ENCODE data around the gene SH3PXD2B. TPM values are rescaled to one million over a fixed set of nuclear protein-coding genes. Genes with fewer than 3 reads are reported as not detected.

SH3PXD2B gene
- total RNA-seq, 1 experiment from 2014 or later = 27.5 TPM

GRCh38 chr5:172447646-172448365, 6.5 kb downstream of the SH3PXD2B start:
- Histone ChIP-seq H3K4me2 (ENCODE audit: low read length) (no peak overlapping the region), H3K9me3 (ENCODE audit: control insufficient read depth in 1 of 2, insufficient read depth in 1 of 2, low read depth in 1 of 2, low read length in 2 of 2) (no peaks in the 10 kb centered on the region), H3K27ac (ENCODE audit: low read depth, low read length) (no peak overlapping the region), H2AFZ (ENCODE audit: low read depth, low read length, poor library complexity, severe bottlenecking) (no peak overlapping the region), H3K79me2 (ENCODE audit: insufficient read depth, low read length) (peaks cover 55% of the 10 kb centered on the region), H3K36me3 (ENCODE audit: control insufficient read depth in 1 of 2, insufficient read depth in 2 of 2, low read length in 2 of 2) (peaks cover 0 to 5% of the 10 kb centered on the region in 2 experiments; a peak in 1 of 4 replicates), H3K27me3 (ENCODE audit: insufficient read depth, low read length) (no peaks in the 10 kb centered on the region), H3K4me3 (replicated peaks in 1 of 2; ENCODE audit: low read depth in 1 of 2, low read length in 2 of 2) (no peak overlapping the region), H3K9me2 (ENCODE audit: insufficient read depth) (no peaks in the 10 kb centered on the region), H4K20me1 (ENCODE audit: insufficient read depth) (0 out of 2 replicates have a peak, but pooled peaks cover 3% of the 10 kb centered on the region), H3K4me1 (ENCODE audit: control insufficient read depth in 1 of 2, insufficient read depth in 2 of 2, low read length in 2 of 2) (peaks cover 17 to 39% of the 10 kb centered on the region in 2 experiments), H3K9ac (ENCODE audit: low read length) (no peak overlapping the region)
- TF ChIP-seq JUND (IDR thresholded peaks at IDR 0.05) (no peak), ZBTB33 (IDR thresholded peaks at IDR 0.05; ENCODE audit: extremely low read depth, insufficient replicate concordance, low read length) (no peak), CTCF (IDR thresholded peaks at IDR 0.05 in 2 of 3, conservative IDR thresholded peaks at IDR 0.05 in 1 of 3; ENCODE audit: borderline replicate concordance in 1 of 3, insufficient read depth in 1 of 3, low read depth in 2 of 3, low read length in 2 of 3) (peak in 1 of 3 experiments; percentile 15; a peak in 1 of 6 replicates)
- ATAC-seq (no peak), DNase-seq (ENCODE audit: low read depth, low spot score) (no peak)
- POLR2A ChIA-PET = no interaction called here
- no TSS peak for BruUV-seq (replicated peaks)
- intact Hi-C loops (cut with micrococcal nuclease) = no loop called here
- CTCF ChIA-PET = interaction anchor here (0.7 to 2.0 kb wide), 2 partner anchors 10 to 81 kb away, joined by 3 to 5 read pairs; no protein-coding TSS in a partner anchor
- RAD21 ChIA-PET (ENCODE audit: low non-redundant PET in 1 of 2, low total read pairs in 2 of 2, uncharacterized antibody in 2 of 2, unreplicated experiment in 2 of 2) = no interaction called here

Measured in HCT116 (cell line).